ENCODE data around the gene PRMT3.

DNA sequence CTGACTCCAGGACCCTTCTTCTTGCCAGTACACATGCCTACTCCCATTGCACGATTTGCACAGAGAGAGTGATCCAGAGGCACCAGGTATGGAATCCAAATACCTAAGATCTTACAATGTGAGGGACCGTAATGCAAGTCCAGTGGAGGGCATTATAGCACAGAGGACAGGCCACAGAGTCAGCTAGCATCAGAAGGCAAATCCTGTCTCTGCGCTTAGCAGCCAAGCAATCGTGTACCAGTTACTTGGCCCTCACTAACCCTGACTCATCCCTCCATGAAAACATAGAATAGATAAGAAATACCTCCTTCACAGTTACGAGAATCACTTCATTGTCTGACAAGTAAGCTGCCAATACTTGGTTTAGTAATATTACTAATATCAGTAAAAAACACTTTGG lies 142.2 kb downstream of the PRMT3 start:
- TF ChIP-seq POLR2A (IDR thresholded peaks at IDR 0.05) (no peak), CTCF (IDR thresholded peaks at IDR 0.05) (no peak)

All from adrenal gland (tissue), 5 donors.